Measurements from ENCODE around the gene TRRAP. TPM values are rescaled to one million over a fixed set of nuclear protein-coding genes. Genes with fewer than 3 reads are reported as not detected.

Gene TRRAP
- polyA plus RNA-seq, 1 donor (not counting 4 experiments of a cell fraction or from before 2014, with no cell fraction given), result 6.1 TPM

DNA sequence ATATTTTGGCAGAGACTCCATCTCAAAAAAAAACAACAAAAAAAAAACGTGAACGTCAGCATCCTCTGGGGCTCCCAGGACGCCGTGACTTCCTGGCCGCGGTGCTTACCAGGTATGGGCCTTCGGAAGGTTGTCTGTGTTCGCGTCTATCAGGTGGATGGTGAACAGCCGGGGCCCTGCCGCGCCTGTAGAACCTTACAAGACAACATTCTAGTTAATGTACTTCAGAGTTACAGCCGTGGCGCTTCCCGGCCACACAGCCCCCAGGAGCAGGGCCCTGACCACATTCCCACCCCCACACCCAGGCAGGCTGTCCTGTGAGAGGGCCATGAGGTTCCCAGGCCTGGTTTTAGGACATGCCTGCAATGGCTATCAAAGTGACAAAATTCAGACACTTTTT is 154.6 kb downstream of the TRRAP start:
- H3K27ac ChIP-seq (ENCODE audit: control insufficient read depth, insufficient read depth, low read length), result no peak overlapping the region
- no peak overlapping the region for H3K9ac ChIP-seq (ENCODE audit: control insufficient read depth, extremely low read depth, insufficient read depth, low read length)
- no peak overlapping the region for H2AFZ ChIP-seq (ENCODE audit: control insufficient read depth, low read length)
- no peaks in the 10 kb centered on the region for H3K4me1 ChIP-seq (ENCODE audit: control insufficient read depth, extremely low read depth, insufficient read depth, low read length)
- TF ChIP-seq, protein P1, sequence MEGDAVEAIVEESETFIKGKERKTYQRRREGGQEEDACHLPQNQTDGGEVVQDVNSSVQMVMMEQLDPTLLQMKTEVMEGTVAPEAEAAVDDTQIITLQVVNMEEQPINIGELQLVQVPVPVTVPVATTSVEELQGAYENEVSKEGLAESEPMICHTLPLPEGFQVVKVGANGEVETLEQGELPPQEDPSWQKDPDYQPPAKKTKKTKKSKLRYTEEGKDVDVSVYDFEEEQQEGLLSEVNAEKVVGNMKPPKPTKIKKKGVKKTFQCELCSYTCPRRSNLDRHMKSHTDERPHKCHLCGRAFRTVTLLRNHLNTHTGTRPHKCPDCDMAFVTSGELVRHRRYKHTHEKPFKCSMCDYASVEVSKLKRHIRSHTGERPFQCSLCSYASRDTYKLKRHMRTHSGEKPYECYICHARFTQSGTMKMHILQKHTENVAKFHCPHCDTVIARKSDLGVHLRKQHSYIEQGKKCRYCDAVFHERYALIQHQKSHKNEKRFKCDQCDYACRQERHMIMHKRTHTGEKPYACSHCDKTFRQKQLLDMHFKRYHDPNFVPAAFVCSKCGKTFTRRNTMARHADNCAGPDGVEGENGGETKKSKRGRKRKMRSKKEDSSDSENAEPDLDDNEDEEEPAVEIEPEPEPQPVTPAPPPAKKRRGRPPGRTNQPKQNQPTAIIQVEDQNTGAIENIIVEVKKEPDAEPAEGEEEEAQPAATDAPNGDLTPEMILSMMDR (optimal IDR thresholded peaks at IDR 0.05 in 1 of 3, IDR thresholded peaks at IDR 0.05 in 1 of 3, conservative IDR thresholded peaks at IDR 0.05 in 1 of 3; ENCODE audit: extremely low read depth in 1 of 3, insufficient read depth in 2 of 3, low read length in 3 of 3), result no peak
- TF ChIP-seq EZH2 (IDR thresholded peaks at IDR 0.05; ENCODE audit: low read length), result no peak
- no peaks in the 10 kb centered on the region for H3K27me3 ChIP-seq (ENCODE audit: control insufficient read depth, extremely low read depth, insufficient read depth, low read length)
- H3K79me2 ChIP-seq (ENCODE audit: control insufficient read depth, insufficient read depth, low read length), result peaks cover 2% of the 10 kb centered on the region
- no peak overlapping the region for H3K4me2 ChIP-seq (ENCODE audit: control insufficient read depth, extremely low read depth, insufficient read depth, low read depth, low read length)
- DNase-seq (ENCODE audit: low read depth, low spot score) (no peak), FAIRE-seq (no peak)
- dilution Hi-C loops (cut with MboI; ENCODE audit: extremely low pct_ligation_motif_present, low sequenced_read_pairs), result no loop called here
- no peaks in the 10 kb centered on the region for H3K9me3 ChIP-seq (ENCODE audit: control insufficient read depth, low read depth, low read length)
- H3K9me1 ChIP-seq (ENCODE audit: control insufficient read depth, extremely low read depth, insufficient read depth, low read length), result no peaks in the 10 kb centered on the region
- H3K36me3 ChIP-seq (ENCODE audit: control insufficient read depth in 2 of 2, extremely low read depth in 1 of 2, insufficient read depth in 2 of 2, low read length in 2 of 2), result peaks cover 47 to 56% of the 10 kb centered on the region in 2 experiments
- no peaks in the 10 kb centered on the region for H4K20me1 ChIP-seq (ENCODE audit: control insufficient read depth, extremely low read depth, insufficient read depth, low read length)
- no peak overlapping the region for H3K4me3 ChIP-seq (ENCODE audit: control insufficient read depth in 2 of 3, extremely low read depth in 1 of 3, insufficient read depth in 2 of 3, low read depth in 1 of 3, low read length in 3 of 3)

DNA sequence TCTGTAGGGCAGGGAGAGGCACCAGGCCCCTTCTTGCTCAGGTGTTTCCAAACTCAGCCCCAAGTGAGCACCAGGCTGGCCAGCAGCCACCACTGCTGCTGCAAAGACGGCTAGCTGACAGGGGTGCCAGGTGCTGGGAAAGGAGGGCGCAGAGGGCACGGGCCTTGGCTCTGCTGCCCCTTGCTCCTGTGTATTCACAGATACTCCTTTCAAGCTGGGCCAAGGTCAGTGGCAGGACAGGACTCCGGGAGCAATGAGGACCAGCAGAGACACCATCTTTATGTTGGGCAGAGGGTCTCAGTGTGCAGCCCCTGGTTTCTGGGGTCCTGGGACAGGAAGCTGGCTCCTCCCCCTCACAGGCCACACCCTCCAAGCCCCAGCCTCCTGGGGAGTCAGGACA is 155.4 kb downstream of the TRRAP start:
- Histone ChIP-seq H3K9ac (ENCODE audit: control insufficient read depth, extremely low read depth, insufficient read depth, low read length) (no peak overlapping the region), H3K4me2 (ENCODE audit: control insufficient read depth, extremely low read depth, insufficient read depth, low read depth, low read length) (no peak overlapping the region), H3K79me2 (ENCODE audit: control insufficient read depth, insufficient read depth, low read length) (peaks cover 5% of the 10 kb centered on the region), H3K4me1 (ENCODE audit: control insufficient read depth, extremely low read depth, insufficient read depth, low read length) (no peaks in the 10 kb centered on the region), H3K36me3 (ENCODE audit: control insufficient read depth in 2 of 2, extremely low read depth in 1 of 2, insufficient read depth in 2 of 2, low read length in 2 of 2) (peaks cover 51 to 59% of the 10 kb centered on the region in 2 experiments), H3K9me3 (ENCODE audit: control insufficient read depth, low read depth, low read length) (no peaks in the 10 kb centered on the region), H2AFZ (ENCODE audit: control insufficient read depth, low read length) (no peak overlapping the region), H3K4me3 (ENCODE audit: control insufficient read depth in 2 of 3, extremely low read depth in 1 of 3, insufficient read depth in 2 of 3, low read depth in 1 of 3, low read length in 3 of 3) (no peak overlapping the region), H4K20me1 (ENCODE audit: control insufficient read depth, extremely low read depth, insufficient read depth, low read length) (no peaks in the 10 kb centered on the region), H3K27ac (ENCODE audit: control insufficient read depth, insufficient read depth, low read length) (no peak overlapping the region), H3K27me3 (ENCODE audit: control insufficient read depth, extremely low read depth, insufficient read depth, low read length) (no peaks in the 10 kb centered on the region), H3K9me1 (ENCODE audit: control insufficient read depth, extremely low read depth, insufficient read depth, low read length) (no peaks in the 10 kb centered on the region)
- dilution Hi-C loops (cut with MboI; ENCODE audit: extremely low pct_ligation_motif_present, low sequenced_read_pairs), result no loop called here
- no peak for DNase-seq (ENCODE audit: low read depth, low spot score)
- FAIRE-seq, result no peak
- TF ChIP-seq, protein P1 (optimal IDR thresholded peaks at IDR 0.05 in 1 of 3, IDR thresholded peaks at IDR 0.05 in 1 of 3, conservative IDR thresholded peaks at IDR 0.05 in 1 of 3; ENCODE audit: extremely low read depth in 1 of 3, insufficient read depth in 2 of 3, low read length in 3 of 3), result no peak
- TF ChIP-seq EZH2 (IDR thresholded peaks at IDR 0.05; ENCODE audit: low read length), result no peak
